ENCODE data around the gene TMEM217. TPM values are rescaled to one million over a fixed set of nuclear protein-coding genes. Genes with fewer than 3 reads are reported as not detected.

TMEM217 gene
- polyA plus RNA-seq, 12 donors: 0.59 to 2.2 (median 0.92) TPM; not detected in 2

GRCh38 chr6:37169496-37170272, 88.3 kb downstream of the TMEM217 start, which contains the start of gene PIM1:
PIM1 (plus strand) TSS chr6:37170152; CDS start chr6:37170576, 424 bp downstream.
- peak; percentile 99 for DNase-seq

DNA sequence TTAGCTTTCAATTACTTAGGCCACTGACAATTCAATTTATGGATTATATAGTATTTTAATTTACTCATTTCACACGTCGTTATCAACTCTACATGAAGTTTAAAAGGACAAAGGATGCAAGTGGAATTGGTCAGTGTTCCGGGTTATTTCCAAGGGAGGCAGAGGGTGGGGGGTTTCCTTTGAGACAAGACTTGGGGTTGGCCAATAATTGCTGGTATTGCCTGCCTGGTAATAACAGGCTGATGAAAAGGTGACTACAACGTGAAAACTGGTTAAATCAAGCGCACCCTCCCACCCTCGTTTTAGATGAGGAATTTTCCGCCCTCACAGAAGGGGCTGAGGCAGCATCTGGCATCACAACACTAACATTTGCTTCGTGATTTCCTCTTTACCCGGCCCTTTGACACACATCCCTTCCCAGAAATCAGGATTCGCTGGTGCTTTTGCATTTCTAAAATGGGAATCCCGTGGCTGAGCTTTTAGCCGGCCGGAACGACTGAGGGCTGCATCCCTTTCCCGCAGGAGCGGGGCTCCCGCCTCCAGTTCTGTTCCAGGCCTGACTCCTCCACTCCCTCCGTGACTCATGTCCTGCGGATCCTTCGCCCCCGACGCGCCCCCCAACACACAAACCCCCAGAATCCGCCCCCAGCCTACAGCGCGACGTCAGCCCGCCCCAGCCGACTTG, 89.0 kb downstream of the TMEM217 start:
- DNase-seq: no peak

- no peak for DNase-seq
Observed at GRCh38 chr6:37168163-37168758, 89.7 kb downstream of the TMEM217 start.

- no peak for DNase-seq
Observed at GRCh38 chr6:37162740-37163139, 95.2 kb downstream of the TMEM217 start.

Other genes with a start within 250 kb of the TMEM217 start
- 10 to 100 TPM in 11 of 12 donors, not detected in 1; 14.0 to 36.4 (median 26.1) TPM for gene PIM1, start 88.0 kb downstream of the TMEM217 start, polyA plus RNA-seq (ENCODE audit: insufficient read length in 12 of 12)
- 10 to 100 TPM in 2 of 12 donors, 1 to 10 TPM in 9, not detected in 1; 6.6 to 12.9 (median 7.3) TPM for gene TBC1D22B, start 372 bp downstream of the TMEM217 start, polyA plus RNA-seq (ENCODE audit: insufficient read length in 12 of 12)
- 10 to 100 TPM in 11 of 12 donors, not detected in 1; 13.8 to 20.5 (median 17.3) TPM for gene RNF8, start 95.8 kb upstream of the TMEM217 start, polyA plus RNA-seq (ENCODE audit: insufficient read length in 12 of 12)
- gene CMTR1, start 175.1 kb upstream of the TMEM217 start, polyA plus RNA-seq (ENCODE audit: insufficient read length in 12 of 12): 10 to 100 TPM in 11 of 12 donors, not detected in 1; 28.3 to 43.5 (median 30.3) TPM
- 10 to 100 TPM in 10 of 12 donors, not detected in 2; 17.9 to 24.6 (median 21.6) TPM for gene CCDC167, start 241.7 kb upstream of the TMEM217 start, polyA plus RNA-seq (ENCODE audit: insufficient read length in 12 of 12)